Neural progenitor cell (in vitro differentiated cells): ENCODE measurements around the gene RBMS2. TPM values are rescaled to one million over a fixed set of nuclear protein-coding genes. Genes with fewer than 3 reads are reported as not detected.
"Not testable (repeated sequence)": the region's sequence is repeated elsewhere in the genome, so short reads cannot be mapped to it uniquely, and the experiment has no call there.

Experiments
- DNase-seq: peaks from one replicate; pipeline ENCODE4 v3.0.0-alpha.2; 2016; ENCODE audit warnings: low spot score
- H2AFZ ChIP-seq: fragments of 200-600 bp; sonication (generic); replicated peaks from 2 replicates; pipeline ENCODE4 v1.6.1; 2016; ENCODE audit warnings: antibody characterized with exemption
- H3F3A ChIP-seq: fragments of 200-600 bp; sonication (generic); 2 replicates; pipeline ENCODE4 v1.6.1; 2016; ENCODE audit warnings: antibody characterized with exemption, low read depth
- H3K27ac ChIP-seq: fragments of 200-600 bp; sonication (generic); 2 replicates; pipeline ENCODE4 v1.5.1; 2016; ENCODE audit warnings: mild to moderate bottlenecking
- H3K27me3 ChIP-seq: fragments of 200-600 bp; sonication (generic); 2 replicates; pipeline ENCODE4 v1.6.1; 2016; ENCODE audit warnings: mild to moderate bottlenecking, moderate library complexity
- H3K36me3 ChIP-seq: fragments of 200-600 bp; sonication (generic); 2 replicates; pipeline ENCODE4 v1.5.1; 2016
- H3K4me1 ChIP-seq: fragments of 200-600 bp; sonication (generic); 2 replicates; pipeline ENCODE4 v1.6.1; 2016; ENCODE audit warnings: mixed run types
- H3K4me2 ChIP-seq: fragments of 200-600 bp; sonication (generic); 2 replicates; pipeline ENCODE4 v1.6.1; 2016
- H3K4me3 ChIP-seq: fragments of 200-600 bp; sonication (generic); 2 replicates; pipeline ENCODE4 v1.5.1; 2016
- H3K79me2 ChIP-seq: fragments of 200-600 bp; sonication (generic); 2 replicates; pipeline ENCODE4 v1.6.1; 2016; ENCODE audit warnings: low read depth
- H3K9ac ChIP-seq: fragments of 200-600 bp; sonication (generic); 2 replicates; pipeline ENCODE4 v1.6.1; 2016
- H3K9me3 ChIP-seq: fragments of 200-600 bp; sonication (generic); 2 replicates; pipeline ENCODE4 v1.5.1; 2016; ENCODE audit warnings: low read depth
- H4K20me1 ChIP-seq: fragments of 200-600 bp; sonication (generic); 2 replicates; pipeline ENCODE4 v1.6.1; 2016; ENCODE audit warnings: low read depth
- H3K27ac Mint-ChIP-seq: 3 replicates; pipeline ENCODE4 v1.8.0; 2021; ENCODE audit warnings: mixed read lengths
- H3K27me3 Mint-ChIP-seq: 2 replicates; pipeline ENCODE4 v1.8.0; 2022; ENCODE audit warnings: low read depth, mild to moderate bottlenecking, inconsistent platforms, moderate library complexity, mixed read lengths; ENCODE audit not compliant: insufficient read depth
- H3K36me3 Mint-ChIP-seq: 3 replicates; pipeline ENCODE4 v1.8.0; 2021; ENCODE audit warnings: mixed read lengths
- H3K4me1 Mint-ChIP-seq: 3 replicates; pipeline ENCODE4 v1.8.0; 2021; ENCODE audit warnings: mixed read lengths
- H3K4me3 Mint-ChIP-seq: 3 replicates; pipeline ENCODE4 v1.8.0; 2021; ENCODE audit warnings: mild to moderate bottlenecking, moderate library complexity, mixed read lengths
- H3K9me3 Mint-ChIP-seq: 3 replicates; pipeline ENCODE4 v1.8.0; 2020; ENCODE audit warnings: mixed read lengths
- EZH2 ChIP-seq: fragments of 200-600 bp; sonication (generic); IDR thresholded peaks from 2 replicates; pipeline ENCODE4 v1.6.1; 2017; ENCODE audit warnings: antibody characterized with exemption, mild to moderate bottlenecking, moderate library complexity
- EZH2phosphoT487 ChIP-seq: fragments of 200-600 bp; sonication (generic); IDR thresholded peaks from 2 replicates; pipeline ENCODE4 v1.6.1; 2017; ENCODE audit warnings: antibody characterized with exemption
- total RNA-seq: library from RNA; depleted of rRNA; stranded (reverse); fragments of >200 nt; gene quantifications from 2 replicates; pipeline ENCODE4 v1.2.3, GENCODE V29; 2015; ENCODE audit warnings: low replicate concordance
- TF ChIP-seq, protein P1 (sequence below): fragments of 200-600 bp; sonication (generic); IDR thresholded peaks from 2 replicates; pipeline ENCODE4 v1.5.1; 2017; ENCODE audit warnings: antibody characterized with exemption, mild to moderate bottlenecking

Gene RBMS2
- total RNA-seq, 1 donor from 2014 or later = 12.9 TPM

- Histone ChIP-seq H3K4me1 (no peaks in the 10 kb centered on the region), H3K79me2 (no peaks in the 10 kb centered on the region), H2AFZ (peak within 1 kb of the TSS; percentile 86), H3K4me3 (peak within 1 kb of the TSS; percentile 66), H3K9me3 (no peaks in the 10 kb centered on the region), H3K36me3 (no peaks in the 10 kb centered on the region), H3K9ac (no peak within 1 kb of the TSS), H3K27me3 (peaks cover 74% of the 10 kb centered on the region), H3K4me2 (peak within 1 kb of the TSS; percentile 91), H3K27ac (no peak within 1 kb of the TSS), H4K20me1 (no peaks in the 10 kb centered on the region), H3F3A (peaks cover 9% of the 10 kb centered on the region)
- TF ChIP-seq, protein P1, sequence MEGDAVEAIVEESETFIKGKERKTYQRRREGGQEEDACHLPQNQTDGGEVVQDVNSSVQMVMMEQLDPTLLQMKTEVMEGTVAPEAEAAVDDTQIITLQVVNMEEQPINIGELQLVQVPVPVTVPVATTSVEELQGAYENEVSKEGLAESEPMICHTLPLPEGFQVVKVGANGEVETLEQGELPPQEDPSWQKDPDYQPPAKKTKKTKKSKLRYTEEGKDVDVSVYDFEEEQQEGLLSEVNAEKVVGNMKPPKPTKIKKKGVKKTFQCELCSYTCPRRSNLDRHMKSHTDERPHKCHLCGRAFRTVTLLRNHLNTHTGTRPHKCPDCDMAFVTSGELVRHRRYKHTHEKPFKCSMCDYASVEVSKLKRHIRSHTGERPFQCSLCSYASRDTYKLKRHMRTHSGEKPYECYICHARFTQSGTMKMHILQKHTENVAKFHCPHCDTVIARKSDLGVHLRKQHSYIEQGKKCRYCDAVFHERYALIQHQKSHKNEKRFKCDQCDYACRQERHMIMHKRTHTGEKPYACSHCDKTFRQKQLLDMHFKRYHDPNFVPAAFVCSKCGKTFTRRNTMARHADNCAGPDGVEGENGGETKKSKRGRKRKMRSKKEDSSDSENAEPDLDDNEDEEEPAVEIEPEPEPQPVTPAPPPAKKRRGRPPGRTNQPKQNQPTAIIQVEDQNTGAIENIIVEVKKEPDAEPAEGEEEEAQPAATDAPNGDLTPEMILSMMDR = no peak
- TF ChIP-seq EZH2phosphoT487 (peak; percentile 29), EZH2 (no peak)
- DNase-seq = peak; percentile 79
- Mint-ChIP-seq H3K9me3 (peaks cover 20% of the 10 kb centered on the region), H3K27ac (no peak within 1 kb of the TSS), H3K4me1 (peaks cover 9% of the 10 kb centered on the region), H3K4me3 (peak within 1 kb of the TSS; percentile 89), H3K27me3 (peaks cover 44% of the 10 kb centered on the region), H3K36me3 (peaks cover 1% of the 10 kb centered on the region)
These were observed 33.3 kb upstream of the RBMS2 start, which contains the start of gene GLS2 for GRCh38 chr12:56488041-56488955. TSS of gene GLS2 (minus strand) at chr12:56488161. CDS start at chr12:56488118, 43 bp downstream.

DNA sequence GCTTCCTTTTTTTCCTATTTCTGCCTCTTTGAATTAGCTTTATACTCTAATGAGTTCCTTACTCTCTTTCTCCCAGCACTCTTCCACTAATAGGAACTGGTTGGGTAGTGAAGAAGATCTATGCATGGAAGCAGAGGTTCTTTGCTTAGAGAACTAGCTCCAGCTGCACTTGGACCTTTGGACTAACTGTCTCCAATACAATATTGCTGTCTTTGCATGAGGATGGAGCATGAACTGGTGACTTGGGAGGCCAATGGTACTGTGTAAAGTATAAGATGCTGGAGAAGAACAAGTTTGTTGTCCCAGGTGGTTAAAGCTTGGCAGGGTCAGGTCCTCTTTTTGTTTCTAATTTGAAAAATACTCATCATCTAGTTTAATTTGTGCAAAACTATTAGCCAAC, 31.3 kb upstream of the RBMS2 start:
- Mint-ChIP-seq H3K27me3 (peaks cover 46% of the 10 kb centered on the region), H3K4me3 (no peak overlapping the region), H3K36me3 (peaks cover 1% of the 10 kb centered on the region), H3K27ac (no peak overlapping the region), H3K9me3 (peaks cover 28% of the 10 kb centered on the region), H3K4me1 (peaks cover 9% of the 10 kb centered on the region)
- Histone ChIP-seq H3K9ac (no peak overlapping the region), H3F3A (peaks cover 4% of the 10 kb centered on the region), H3K79me2 (no peaks in the 10 kb centered on the region), H3K27ac (no peak overlapping the region), H2AFZ (no peak overlapping the region), H3K4me2 (no peak overlapping the region), H3K4me1 (no peaks in the 10 kb centered on the region), H4K20me1 (no peaks in the 10 kb centered on the region), H3K27me3 (peaks cover 71% of the 10 kb centered on the region), H3K4me3 (no peak overlapping the region), H3K9me3 (peaks cover 7% of the 10 kb centered on the region), H3K36me3 (no peaks in the 10 kb centered on the region)
- DNase-seq = no peak
- TF ChIP-seq EZH2 = no peak
- TF ChIP-seq, protein P1 = no peak
- no peak for TF ChIP-seq EZH2phosphoT487

DNA sequence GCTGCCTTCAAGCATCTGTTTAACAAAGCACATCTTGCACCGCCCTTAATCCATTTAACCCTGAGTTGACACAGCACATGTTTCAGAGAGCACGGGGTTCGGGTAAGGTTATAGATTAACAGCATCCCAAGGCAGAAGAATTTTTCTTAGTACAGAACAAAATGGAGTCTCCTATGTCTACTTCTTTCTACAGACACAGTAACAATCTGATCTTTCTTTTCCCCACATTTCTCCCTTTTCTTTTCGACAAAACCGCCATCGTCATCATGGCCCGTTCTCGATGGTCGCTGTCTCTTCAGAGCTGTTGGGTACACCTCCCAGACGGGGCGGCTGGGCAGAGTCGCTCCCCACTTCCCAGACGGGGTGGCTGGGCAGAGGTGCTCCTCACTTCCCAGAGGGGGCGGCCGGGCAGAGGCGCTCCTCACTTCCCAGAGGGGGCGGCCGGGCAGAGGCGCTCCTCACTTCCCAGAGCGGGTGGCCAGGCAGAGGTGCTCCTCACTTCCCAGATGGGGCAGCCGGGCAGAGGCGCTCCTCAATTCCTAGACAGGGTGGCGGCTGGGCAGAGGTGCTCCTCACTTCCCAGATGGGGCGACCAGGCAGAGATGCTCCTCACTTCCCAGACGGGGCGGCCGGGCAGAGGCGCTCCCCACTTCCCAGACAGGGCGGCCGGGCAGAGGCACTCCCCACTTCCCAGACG, 28.1 kb upstream of the RBMS2 start:
- not testable (repeated sequence) for H3K9me3 ChIP-seq, H3K4me3 ChIP-seq, DNase-seq, H3K4me3 Mint-ChIP-seq, H3K36me3 ChIP-seq, H3K36me3 Mint-ChIP-seq, H4K20me1 ChIP-seq, H3K27ac ChIP-seq, H3K9ac ChIP-seq, H3K79me2 ChIP-seq, H3K4me1 ChIP-seq, H3K4me2 ChIP-seq, H3K27ac Mint-ChIP-seq, H2AFZ ChIP-seq
- H3K4me1 Mint-ChIP-seq = peaks cover 13% of the 10 kb centered on the region
- peaks cover 44% of the 10 kb centered on the region for H3K27me3 ChIP-seq
- H3K27me3 Mint-ChIP-seq = peaks cover 34% of the 10 kb centered on the region
- peaks cover 34% of the 10 kb centered on the region for H3K9me3 Mint-ChIP-seq
- H3F3A ChIP-seq = peaks cover 12% of the 10 kb centered on the region

DNA sequence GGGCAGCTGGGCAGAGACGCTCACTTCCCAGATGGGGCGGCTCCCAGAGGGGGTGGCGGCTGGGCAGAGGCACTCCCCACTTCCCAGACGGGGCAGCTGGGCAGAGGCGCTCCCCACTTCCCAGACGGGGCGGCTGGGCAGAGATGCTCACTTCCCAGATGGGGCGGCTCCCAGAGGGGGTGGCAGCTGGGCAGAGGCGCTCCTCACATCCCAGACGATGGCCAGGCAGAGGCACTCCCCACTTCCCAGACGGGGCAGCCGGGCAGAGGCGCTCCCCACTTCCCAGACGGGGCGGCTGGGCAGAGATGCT, 27.6 kb upstream of the RBMS2 start:
- not testable (repeated sequence) for DNase-seq, H3K27ac ChIP-seq, H3K36me3 Mint-ChIP-seq, H3K4me2 ChIP-seq, H3K9me3 ChIP-seq, H3K27ac Mint-ChIP-seq, H3K36me3 ChIP-seq, H3K4me3 Mint-ChIP-seq, H3K79me2 ChIP-seq, H4K20me1 ChIP-seq, H3K9ac ChIP-seq, H3K4me3 ChIP-seq, H2AFZ ChIP-seq
- Mint-ChIP-seq H3K9me3 (peaks cover 29% of the 10 kb centered on the region), H3K27me3 (peaks cover 33% of the 10 kb centered on the region), H3K4me1 (peaks cover 18% of the 10 kb centered on the region)
- Histone ChIP-seq H3K4me1 (peaks cover 12% of the 10 kb centered on the region), H3K27me3 (peaks cover 39% of the 10 kb centered on the region), H3F3A (peaks cover 17% of the 10 kb centered on the region)

DNA sequence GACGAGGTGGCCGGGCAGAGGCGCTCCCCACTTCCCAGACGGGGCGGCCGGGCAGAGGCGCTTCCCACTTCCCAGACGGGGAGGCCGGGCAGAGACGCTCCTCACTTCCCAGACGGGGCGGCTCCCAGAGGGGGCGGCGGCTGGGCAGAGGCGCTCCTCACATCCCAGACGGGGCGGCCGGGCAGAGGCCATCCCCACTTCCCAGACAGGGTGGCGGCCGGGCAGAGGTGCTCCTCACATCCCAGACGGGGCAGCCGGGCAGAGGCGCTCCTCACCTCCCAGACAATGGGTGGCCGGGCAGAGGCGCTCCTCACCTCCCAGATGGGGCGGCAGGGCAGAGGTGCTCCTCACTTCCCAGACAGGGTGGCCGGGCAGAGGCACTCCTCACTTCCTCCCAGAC, 27.1 kb upstream of the RBMS2 start:
- Mint-ChIP-seq H3K9me3 (peaks cover 26% of the 10 kb centered on the region), H3K27me3 (peaks cover 34% of the 10 kb centered on the region), H3K4me1 (peaks cover 21% of the 10 kb centered on the region)
- not testable (repeated sequence) for H3K9me3 ChIP-seq, H3K27ac ChIP-seq, H4K20me1 ChIP-seq, H3K79me2 ChIP-seq, H3K4me3 ChIP-seq, H3K4me2 ChIP-seq, H3K36me3 ChIP-seq, H3K27ac Mint-ChIP-seq, H3K9ac ChIP-seq, H3K36me3 Mint-ChIP-seq, H2AFZ ChIP-seq, H3K4me3 Mint-ChIP-seq, DNase-seq
- Histone ChIP-seq H3K27me3 (peaks cover 35% of the 10 kb centered on the region), H3K4me1 (peaks cover 16% of the 10 kb centered on the region), H3F3A (peaks cover 22% of the 10 kb centered on the region)
